Transverse colon (tissue), 4 donors: ENCODE data around the gene AFAP1L1. TPM values are rescaled to one million over a fixed set of nuclear protein-coding genes. Genes with fewer than 3 reads are reported as not detected.

Source experiments
- DNase-seq: peaks from one replicate; pipeline ENCODE4 v3.0.0-alpha.2; 2019
- H3K27ac ChIP-seq, 4 donors: fragments of 200-600 bp; sonication (generic); 2 replicates each; pipeline ENCODE4 v1.5.1; 2016 to 2018; ENCODE audit warnings: inconsistent platforms in 4 of 4
- H3K27me3 ChIP-seq: fragments of 200-600 bp; sonication (generic); 2 replicates; pipeline ENCODE4 v1.5.1; 2017; ENCODE audit warnings: inconsistent platforms
- H3K36me3 ChIP-seq, 4 donors: fragments of 200-600 bp; sonication (generic); 2 replicates each; pipeline ENCODE4 v1.5.1; 2017 to 2019; ENCODE audit warnings: inconsistent platforms in 4 of 4
- H3K4me1 ChIP-seq, 4 donors: fragments of 200-600 bp; sonication (generic); 2 replicates each; pipeline ENCODE4 v1.5.1; 2017 to 2020; ENCODE audit warnings: inconsistent platforms in 4 of 4
- H3K4me3 ChIP-seq, 4 donors: fragments of 200-600 bp; sonication (generic); 1 replicate in 1 of 4; 2 replicates in 3 of 4; pipeline versions ENCODE4 v1.5.1 to v1.6.1; 2017 to 2019; ENCODE audit warnings: inconsistent platforms in 4 of 4
- H3K9me3 ChIP-seq, 2 donors: fragments of 200-600 bp; sonication (generic); 2 replicates each; pipeline ENCODE4 v1.5.1; 2017 to 2019; ENCODE audit warnings: inconsistent platforms in 2 of 2
- CTCF ChIP-seq, 5 experiments: fragments of 200-600 bp in 3 of 5; fragments of 450-650 bp in 2 of 5; sonication (generic) in 3 of 5; IDR thresholded peaks; 1 replicate in 2 of 5; 2 replicates in 3 of 5; pipeline ENCODE4 v1.5.1; 2016 to 2017; ENCODE audit warnings: antibody characterized with exemption in 5 of 5, inconsistent platforms in 3 of 5, mild to moderate bottlenecking in 2 of 5, moderate library complexity in 1 of 5
- EP300 ChIP-seq: sonication (generic); formaldehyde crosslinking; IDR thresholded peaks from one replicate; pipeline ENCODE4 v1.6.1; 2017; ENCODE audit warnings: antibody characterized with exemption, low read depth
- POLR2A ChIP-seq: fragments of 450-650 bp; IDR thresholded peaks from one replicate; pipeline ENCODE4 v1.6.1; 2016; ENCODE audit warnings: antibody characterized with exemption, mild to moderate bottlenecking, moderate library complexity
- POLR2AphosphoS5 ChIP-seq, 3 donors: sonication (generic); formaldehyde crosslinking; IDR thresholded peaks; one replicate each; pipeline ENCODE4 v1.6.1; 2016; ENCODE audit warnings: antibody characterized with exemption in 3 of 3
- WGBS, 2 donors: methylation state at CpG; one replicate each; pipeline ENCODE4 v1.1.5; 2018; ENCODE audit warnings: low coverage in 1 of 2; 5-methylcytosine and 5-hydroxymethylcytosine counted together
- in situ Hi-C, 4 donors: fragments of 200-750 bp; cut with MboI; loops; one replicate each; pipeline versions ENCODE4 v1.15.0 to v1.15.1; 2017; ENCODE audit warnings: low sequenced_read_pairs in 3 of 4, low pct_ligation_motif_present in 1 of 4, low pct_unique_long_range_greater_than_20kb in 1 of 4
- intact Hi-C: fragments of 100-400 bp; cut with DNase I; formaldehyde crosslinking; loops from one replicate; pipeline ENCODE4 v1.15.1; 2023; ENCODE audit warnings: low total_unique reads
- total RNA-seq, 4 donors: library from RNA; depleted of rRNA; stranded (reverse); fragments of >200 nt; gene quantifications; one replicate each; pipeline ENCODE4 v1.1.0, GENCODE V29; 2016

AFAP1L1 gene
- total RNA-seq, 4 donors from 2014 or later: 2.2 to 4.1 (median 3.0) TPM

GRCh38 chr5:149374303-149374702 is 102.6 kb downstream of the AFAP1L1 start:
- H3K27me3 ChIP-seq: no peaks in the 10 kb centered on the region
- H3K36me3 ChIP-seq: no peaks in the 10 kb centered on the region
- peaks cover 0 to 7% (median 4%) of the 10 kb centered on the region in 4 donors for H3K4me1 ChIP-seq
- DNase-seq: no peak
- in situ Hi-C loops: loop anchor here in 2 of 4 donors (10.0 kb wide), 2 partner anchors 60 to 180 kb away; partner anchors contain the start of gene CSNK1A1 (in 1 of the 2)
- TF ChIP-seq EP300 (no peak), CTCF (IDR thresholded peaks at IDR 0.05) (no peak), POLR2A (no peak), POLR2AphosphoS5 (IDR thresholded peaks at IDR 0.05) (no peak)
- no peak overlapping the region for H3K27ac ChIP-seq
- no peaks in the 10 kb centered on the region for H3K9me3 ChIP-seq
- no peak overlapping the region for H3K4me3 ChIP-seq
- intact Hi-C loops: loop anchor here (10.0 kb wide), 1 partner anchor 190 kb away; no protein-coding TSS in a partner anchor
- WGBS, 2 donors: 91 to 92% methylated on average over 4 to 20 of the region's 20 CpGs

GRCh38 chr5:149374801-149375200 is 103.1 kb downstream of the AFAP1L1 start:
- Histone ChIP-seq H3K9me3 (no peaks in the 10 kb centered on the region), H3K36me3 (no peaks in the 10 kb centered on the region), H3K4me1 (peaks cover 0 to 10% (median 7%) of the 10 kb centered on the region in 4 donors), H3K4me3 (no peak overlapping the region), H3K27me3 (no peaks in the 10 kb centered on the region), H3K27ac (no peak overlapping the region)
- TF ChIP-seq POLR2AphosphoS5 (IDR thresholded peaks at IDR 0.05): no peak
- TF ChIP-seq EP300: no peak
- TF ChIP-seq CTCF (IDR thresholded peaks at IDR 0.05): no peak
- TF ChIP-seq POLR2A: no peak
- WGBS, 2 donors: 60 to 71% methylated on average over 1 to 3 of the region's 3 CpGs
- in situ Hi-C loops: loop anchor here in 2 of 4 donors (10.0 kb wide), 2 partner anchors 60 to 180 kb away; partner anchors contain the start of gene CSNK1A1 (in 1 of the 2)
- DNase-seq: no peak
- intact Hi-C loops: loop anchor here (10.0 kb wide), 1 partner anchor 190 kb away; no protein-coding TSS in a partner anchor

- in situ Hi-C loops: loop anchor here in 2 of 4 donors (10.0 kb wide), 2 partner anchors 61 to 179 kb away; partner anchors contain the start of gene CSNK1A1 (in 1 of the 2)
- no peak for DNase-seq
- WGBS, 2 donors: 85 to 90% methylated on average over 1 to 6 of the region's 6 CpGs
These were observed 103.8 kb downstream of the AFAP1L1 start for GRCh38 chr5:149375434-149375833.

GRCh38 chr5:149376104-149376503 is 104.4 kb downstream of the AFAP1L1 start:
- 99% methylated on average over 12 of the region's 12 CpGs; no CpG with 5 or more reads in 1 of the 2 donors for WGBS, 2 donors
- peaks cover 0 to 10% (median 7%) of the 10 kb centered on the region in 4 donors for H3K4me1 ChIP-seq
- no peak for DNase-seq
- no peak overlapping the region for H3K27ac ChIP-seq
- H3K4me3 ChIP-seq: no peak overlapping the region
- no peaks in the 10 kb centered on the region for H3K27me3 ChIP-seq
- intact Hi-C loops (loop anchor here (10.0 kb wide), 1 partner anchor 189 kb away; no protein-coding TSS in a partner anchor), in situ Hi-C loops (loop anchor here in 2 of 4 donors (10.0 kb wide), 2 partner anchors 61 to 179 kb away; partner anchors contain the start of gene CSNK1A1 (in 1 of the 2))
- TF ChIP-seq POLR2A: no peak
- no peaks in the 10 kb centered on the region for H3K36me3 ChIP-seq
- H3K9me3 ChIP-seq: no peaks in the 10 kb centered on the region

More at GRCh38 chr5:149375434-149375833, 103.8 kb downstream of the AFAP1L1 start:
- Histone ChIP-seq H3K9me3 (no peaks in the 10 kb centered on the region), H3K27ac (no peak overlapping the region), H3K27me3 (no peaks in the 10 kb centered on the region), H3K4me1 (peaks cover 0 to 11% (median 8%) of the 10 kb centered on the region in 4 donors), H3K36me3 (no peaks in the 10 kb centered on the region), H3K4me3 (no peak overlapping the region)
- intact Hi-C loops: loop anchor here (10.0 kb wide), 1 partner anchor 189 kb away; no protein-coding TSS in a partner anchor
- TF ChIP-seq EP300: no peak
- no peak for TF ChIP-seq CTCF (IDR thresholded peaks at IDR 0.05)
- TF ChIP-seq POLR2AphosphoS5 (IDR thresholded peaks at IDR 0.05): no peak
- TF ChIP-seq POLR2A: no peak
